Ovary (tissue), 9 donors: ENCODE measurements around the gene SLC5A12. TPM values are rescaled to one million over a fixed set of nuclear protein-coding genes. Genes with fewer than 3 reads are reported as not detected.

Experiments used
- DNase-seq, 5 donors: peaks; one replicate each; pipeline ENCODE4 v3.0.0-alpha.2; 2019 to 2020
- H3K27ac ChIP-seq, 2 donors: fragments of 200-600 bp; one replicate each; pipeline versions ENCODE4 v1.5.1 to v1.8.0; 2019 to 2022
- H3K27me3 ChIP-seq: fragments of 200-600 bp; one replicate; pipeline ENCODE4 v1.8.0; 2022
- H3K36me3 ChIP-seq: fragments of 200-600 bp; sonication (generic); one replicate; pipeline ENCODE4 v1.5.1; 2019
- H3K4me1 ChIP-seq: one replicate; pipeline ENCODE4 v1.8.1; 2013; ENCODE audit warnings: mild to moderate bottlenecking, moderate library complexity; ENCODE audit not compliant: insufficient read depth
- H3K4me3 ChIP-seq: fragments of 200-600 bp; sonication (generic); one replicate; pipeline ENCODE4 v1.5.1; 2017
- H3K9me3 ChIP-seq, 2 donors: fragments of 200-600 bp in 1 of 2; sonication (generic) in 1 of 2; one replicate each; pipeline versions ENCODE4 v1.5.1 to v1.8.1; 2013 to 2019; ENCODE audit warnings: mild to moderate bottlenecking in 1 of 2, moderate library complexity in 1 of 2
- CTCF ChIP-seq, 3 donors: fragments of 450-650 bp in 2 of 3; fragments of 200-600 bp in 1 of 3; IDR thresholded peaks; one replicate each; pipeline versions ENCODE4 v1.5.1 to v1.8.0; 2016 to 2022; ENCODE audit warnings: antibody characterized with exemption in 3 of 3, mild to moderate bottlenecking in 1 of 3
- EP300 ChIP-seq: sonication (generic); formaldehyde crosslinking; IDR thresholded peaks from one replicate; pipeline ENCODE4 v1.6.1; 2017; ENCODE audit warnings: antibody characterized with exemption
- POLR2A ChIP-seq: fragments of 450-650 bp; IDR thresholded peaks from one replicate; pipeline ENCODE4 v1.6.1; 2017; ENCODE audit warnings: antibody characterized with exemption, mild to moderate bottlenecking, moderate library complexity
- WGBS, 3 donors: extraction: QIAGEN DNeasy Blood & Tissue Kit in 1 of 3; methylation state at CpG; one replicate each; pipeline versions ENCODE4 v1.1.5 to v1.1.7; 2013 to 2017; 5-methylcytosine and 5-hydroxymethylcytosine counted together
- intact Hi-C, 4 donors: fragments of 100-400 bp; cut with DNase I; formaldehyde crosslinking; loops; one replicate each; pipeline versions ENCODE4 v1.11.0 to v1.15.1; 2022 to 2023
- polyA plus RNA-seq, 2 donors: library from polyadenylated mRNA; stranded (reverse); fragments of 200-250 nt in 1 of 2; fragments of 350-450 nt in 1 of 2; fragmentation: Illumina TruSeq in 1 of 2; extraction: RNeasy Lipid Tissue Mini Kit (QIAGEN cat#74804) in 1 of 2; gene quantifications; one replicate each; pipeline ENCODE4 v1.2.3, GENCODE V29; 2013 to 2014
- total RNA-seq, 7 donors: library from RNA; depleted of rRNA in 2 of 7; stranded (reverse); fragments of >200 nt in 2 of 7; fragmentation: NEBNext Ultra II Directional in 3 of 7; extraction: Animal tissue kit (Norgen Biotek cat#: 25700) in 3 of 7; gene quantifications; one replicate each; pipeline versions ENCODE4 v1.1.0 to v1.2.4, GENCODE V29; 2016 to 2023
- donor health status: DM: no; HTN: no; CAD: no; lungs with moderate emphysema.
- donor health status: DM: no; HTN: no; CAD: no.
- donor health status: Bipolar disorder and iron deficiency.
- donor health status: DM: yes; HTN: yes; CAD: no.
- donor health status: DM: no; HTN: no; CAD: no.
- donor health status: DM: yes; HTN: yes; CAD: no.

Gene SLC5A12
- total and polyA plus RNA-seq, 9 donors = 0.02 to 0.48 (median 0.15) TPM; not detected in 6

- H3K9me3 ChIP-seq = no peaks in the 10 kb centered on the region
- H3K4me3 ChIP-seq = no peak overlapping the region
- no peaks in the 10 kb centered on the region for H3K4me1 ChIP-seq
- no peaks in the 10 kb centered on the region for H3K36me3 ChIP-seq
- no peak overlapping the region for H3K27ac ChIP-seq
- TF ChIP-seq EP300 (no peak), POLR2A (no peak), CTCF (IDR thresholded peaks at IDR 0.05) (no peak)
- 61 to 82% (median 62%) methylated on average over 1 of the region's 1 CpG for WGBS, 3 donors
- DNase-seq = no peak
- intact Hi-C loops = no loop called here
- H3K27me3 ChIP-seq = no peaks in the 10 kb centered on the region
Measured at GRCh38 chr11:26731084-26731456, 9.2 kb upstream of the SLC5A12 start.

GRCh38 chr11:26730414-26731083, 8.7 kb upstream of the SLC5A12 start:
- 40 to 55% (median 42%) methylated on average over 4 of the region's 4 CpGs for WGBS, 3 donors
- H3K4me3 ChIP-seq = no peak overlapping the region
- no peaks in the 10 kb centered on the region for H3K36me3 ChIP-seq
- TF ChIP-seq CTCF (IDR thresholded peaks at IDR 0.05) = no peak
- no peak for TF ChIP-seq EP300
- TF ChIP-seq POLR2A = no peak
- no peaks in the 10 kb centered on the region for H3K27me3 ChIP-seq
- H3K9me3 ChIP-seq = no peaks in the 10 kb centered on the region
- H3K4me1 ChIP-seq = no peaks in the 10 kb centered on the region
- DNase-seq = no peak
- H3K27ac ChIP-seq = no peak overlapping the region
- intact Hi-C loops = no loop called here

GRCh38 chr11:26729284-26729683, 7.4 kb upstream of the SLC5A12 start:
- WGBS, 3 donors = 67 to 81% (median 72%) methylated on average over 1 of the region's 1 CpG
- no peaks in the 10 kb centered on the region for H3K27me3 ChIP-seq

GRCh38 chr11:26726960-26727359, 5.1 kb upstream of the SLC5A12 start:
- intact Hi-C loops = no loop called here
- 92 to 95% (median 93%) methylated on average over 3 of the region's 3 CpGs for WGBS, 3 donors
- H3K27me3 ChIP-seq = no peaks in the 10 kb centered on the region
- H3K4me3 ChIP-seq = no peak overlapping the region
- no peaks in the 10 kb centered on the region for H3K4me1 ChIP-seq
- no peaks in the 10 kb centered on the region for H3K36me3 ChIP-seq
- no peak overlapping the region for H3K27ac ChIP-seq
- H3K9me3 ChIP-seq = no peaks in the 10 kb centered on the region
- DNase-seq = no peak
- TF ChIP-seq CTCF (IDR thresholded peaks at IDR 0.05) (no peak), POLR2A (no peak), EP300 (no peak)

More at GRCh38 chr11:26729284-26729683, 7.4 kb upstream of the SLC5A12 start:
- Histone ChIP-seq H3K4me3 (no peak overlapping the region), H3K36me3 (no peaks in the 10 kb centered on the region), H3K9me3 (no peaks in the 10 kb centered on the region), H3K27ac (no peak overlapping the region), H3K4me1 (no peaks in the 10 kb centered on the region)
- intact Hi-C loops = no loop called here
- no peak for DNase-seq
- TF ChIP-seq CTCF (IDR thresholded peaks at IDR 0.05) (no peak), POLR2A (no peak), EP300 (no peak)
